Measurements from ENCODE around the gene EVI5L.

GRCh38 chr19:7843521-7843920 lies 13.5 kb downstream of the EVI5L start:
- TF ChIP-seq CTCF (IDR thresholded peaks at IDR 0.05) (no peak), POLR2AphosphoS5 (IDR thresholded peaks at IDR 0.05) (no peak), POLR2A (IDR thresholded peaks at IDR 0.05) (no peak)

Measured in prostate gland (tissue), 2 donors.